Thoracic aorta (tissue), 2 donors: Measurements from ENCODE around the gene SPATA18. TPM values are rescaled to one million over a fixed set of nuclear protein-coding genes. Genes with fewer than 3 reads are reported as not detected.

Experiments used
- ATAC-seq: fragments of 150-250 bp; one replicate; pipeline ENCODE4 v1.8.0; 2017; ENCODE audit warnings: low read depth; ENCODE audit not compliant: insufficient number of reproducible peaks, low FRiP score
- DNase-seq: peaks from one replicate; pipeline ENCODE4 v3.0.0-alpha.2; 2020; ENCODE audit warnings: low spot score
- H3K27ac ChIP-seq, 2 donors: fragments of 200-600 bp; sonication (generic); 1 replicate in 1 of 2; 2 replicates in 1 of 2; pipeline ENCODE4 v1.5.1; 2016; ENCODE audit warnings: mild to moderate bottlenecking in 2 of 2, moderate library complexity in 2 of 2
- H3K27me3 ChIP-seq: fragments of 200-600 bp; sonication (generic); replicated peaks from 2 replicates; pipeline ENCODE4 v1.6.0; 2016; ENCODE audit warnings: mild to moderate bottlenecking; ENCODE audit not compliant: insufficient read depth
- H3K36me3 ChIP-seq: fragments of 200-600 bp; sonication (generic); one replicate; pipeline ENCODE4 v1.5.1; 2016
- H3K4me1 ChIP-seq, 2 donors: fragments of 200-600 bp; sonication (generic); 1 replicate in 1 of 2; 2 replicates in 1 of 2; pipeline versions ENCODE4 v1.5.1 to v1.6.0; 2016; ENCODE audit warnings: low read depth in 2 of 2, mild to moderate bottlenecking in 1 of 2; ENCODE audit not compliant: control insufficient read depth in 1 of 2
- H3K4me3 ChIP-seq: fragments of 200-600 bp; sonication (generic); 2 replicates; pipeline ENCODE4 v1.5.1; 2016; ENCODE audit warnings: mild to moderate bottlenecking
- H3K9me3 ChIP-seq: fragments of 200-600 bp; sonication (generic); 2 replicates; pipeline ENCODE4 v1.5.1; 2016
- total RNA-seq, 2 donors: library from RNA; depleted of rRNA; stranded (reverse); fragments of >200 nt; gene quantifications; one replicate each; pipeline versions ENCODE4 v1.1.0 to v1.2.3, GENCODE V29; 2016
- TF ChIP-seq, protein P1 (sequence below): fragments of 200-600 bp; sonication (generic); IDR thresholded peaks from one replicate; pipeline ENCODE4 v1.5.1; 2019; ENCODE audit warnings: antibody characterized with exemption

Gene SPATA18
- total RNA-seq, 2 donors from 2014 or later = 8.0 to 9.0 TPM

GRCh38 chr4:52105276-52105675 is 54.2 kb downstream of the SPATA18 start:
- ATAC-seq = no peak
- no peaks in the 10 kb centered on the region for H3K27me3 ChIP-seq
- H3K36me3 ChIP-seq = no peaks in the 10 kb centered on the region
- no peaks in the 10 kb centered on the region for H3K9me3 ChIP-seq
- TF ChIP-seq, protein P1, sequence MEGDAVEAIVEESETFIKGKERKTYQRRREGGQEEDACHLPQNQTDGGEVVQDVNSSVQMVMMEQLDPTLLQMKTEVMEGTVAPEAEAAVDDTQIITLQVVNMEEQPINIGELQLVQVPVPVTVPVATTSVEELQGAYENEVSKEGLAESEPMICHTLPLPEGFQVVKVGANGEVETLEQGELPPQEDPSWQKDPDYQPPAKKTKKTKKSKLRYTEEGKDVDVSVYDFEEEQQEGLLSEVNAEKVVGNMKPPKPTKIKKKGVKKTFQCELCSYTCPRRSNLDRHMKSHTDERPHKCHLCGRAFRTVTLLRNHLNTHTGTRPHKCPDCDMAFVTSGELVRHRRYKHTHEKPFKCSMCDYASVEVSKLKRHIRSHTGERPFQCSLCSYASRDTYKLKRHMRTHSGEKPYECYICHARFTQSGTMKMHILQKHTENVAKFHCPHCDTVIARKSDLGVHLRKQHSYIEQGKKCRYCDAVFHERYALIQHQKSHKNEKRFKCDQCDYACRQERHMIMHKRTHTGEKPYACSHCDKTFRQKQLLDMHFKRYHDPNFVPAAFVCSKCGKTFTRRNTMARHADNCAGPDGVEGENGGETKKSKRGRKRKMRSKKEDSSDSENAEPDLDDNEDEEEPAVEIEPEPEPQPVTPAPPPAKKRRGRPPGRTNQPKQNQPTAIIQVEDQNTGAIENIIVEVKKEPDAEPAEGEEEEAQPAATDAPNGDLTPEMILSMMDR = no peak
- no peak overlapping the region for H3K27ac ChIP-seq
- H3K4me1 ChIP-seq = peaks cover under 1 to 12% of the 10 kb centered on the region in 2 donors
- H3K4me3 ChIP-seq = no peak overlapping the region
- DNase-seq = no peak

GRCh38 chr4:52106191-52106590 is 55.1 kb downstream of the SPATA18 start:
- Histone ChIP-seq H3K9me3 (no peaks in the 10 kb centered on the region), H3K36me3 (no peaks in the 10 kb centered on the region), H3K27me3 (no peaks in the 10 kb centered on the region), H3K27ac (no peak overlapping the region), H3K4me1 (peaks cover 0 to 6% of the 10 kb centered on the region in 2 donors), H3K4me3 (no peak overlapping the region)
- no peak for ATAC-seq
- TF ChIP-seq, protein P1 = no peak
- no peak for DNase-seq

GRCh38 chr4:52106660-52107059 is 55.6 kb downstream of the SPATA18 start:
- peaks cover 0 to 6% of the 10 kb centered on the region in 2 donors for H3K4me1 ChIP-seq
- no peak overlapping the region for H3K27ac ChIP-seq
- no peak for ATAC-seq

DNA sequence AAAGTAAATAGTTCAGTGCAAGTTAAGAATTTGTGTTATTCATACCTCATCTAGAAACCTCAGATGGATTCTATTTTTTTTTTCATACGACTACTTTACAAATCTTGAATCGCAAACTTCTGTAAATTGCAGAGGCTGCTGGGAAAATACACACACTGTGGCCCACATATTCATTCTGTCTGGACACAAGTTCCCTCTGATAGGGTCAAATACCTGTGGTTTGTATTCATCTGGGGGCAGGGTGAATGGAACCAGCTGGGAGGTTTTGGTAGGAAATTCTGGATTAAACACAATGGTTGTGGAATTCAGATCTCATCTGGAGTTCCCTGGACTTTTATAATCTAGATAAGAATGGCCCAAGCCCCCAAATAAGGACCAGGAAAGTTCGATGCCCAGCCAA is 56.2 kb downstream of the SPATA18 start:
- DNase-seq (no peak), ATAC-seq (no peak)
- TF ChIP-seq, protein P1 = no peak
- H3K36me3 ChIP-seq = no peaks in the 10 kb centered on the region
- H3K9me3 ChIP-seq = no peaks in the 10 kb centered on the region
- H3K4me1 ChIP-seq = peaks cover 0 to 6% of the 10 kb centered on the region in 2 donors
- no peaks in the 10 kb centered on the region for H3K27me3 ChIP-seq
- no peak overlapping the region for H3K27ac ChIP-seq
- H3K4me3 ChIP-seq = no peak overlapping the region

More at GRCh38 chr4:52106660-52107059, 55.6 kb downstream of the SPATA18 start:
- Histone ChIP-seq H3K9me3 (no peaks in the 10 kb centered on the region), H3K27me3 (no peaks in the 10 kb centered on the region), H3K4me3 (no peak overlapping the region), H3K36me3 (no peaks in the 10 kb centered on the region)
- no peak for DNase-seq
- TF ChIP-seq, protein P1 = no peak

- Histone ChIP-seq H3K4me3 (no peak overlapping the region), H3K27ac (no peak overlapping the region), H3K36me3 (no peaks in the 10 kb centered on the region), H3K4me1 (peaks cover 0 to 6% of the 10 kb centered on the region in 2 donors), H3K27me3 (no peaks in the 10 kb centered on the region), H3K9me3 (no peaks in the 10 kb centered on the region)
- TF ChIP-seq, protein P1 = no peak
- DNase-seq (no peak), ATAC-seq (no peak)
Observed at GRCh38 chr4:52107745-52108144, 56.6 kb downstream of the SPATA18 start.
